ENCODE results near the gene FOXK1.

GRCh38 chr7:4815609-4816418 lies 133.7 kb downstream of the FOXK1 start:
- TF ChIP-seq CTCF (IDR thresholded peaks at IDR 0.05; ENCODE audit: insufficient read depth, low read length) (no peak), POLR2AphosphoS5 (IDR thresholded peaks at IDR 0.05; ENCODE audit: low read depth) (no peak), GABPA (IDR thresholded peaks at IDR 0.05; ENCODE audit: low read depth) (no peak)
